Ovary (tissue), 3 donors: ENCODE results near the gene NELL2.

Experiments
- CTCF ChIP-seq, 3 donors: fragments of 450-650 bp in 2 of 3; fragments of 200-600 bp in 1 of 3; IDR thresholded peaks; one replicate each; pipeline versions ENCODE4 v1.5.1 to v1.8.0; 2016 to 2022; ENCODE audit warnings: antibody characterized with exemption in 3 of 3, mild to moderate bottlenecking in 1 of 3
- POLR2A ChIP-seq: fragments of 450-650 bp; IDR thresholded peaks from one replicate; pipeline ENCODE4 v1.6.1; 2017; ENCODE audit warnings: antibody characterized with exemption, mild to moderate bottlenecking, moderate library complexity
- donor health status: DM: no; HTN: no; CAD: no.

- no peak for TF ChIP-seq CTCF (IDR thresholded peaks at IDR 0.05)
- TF ChIP-seq POLR2A: no peak
These were observed 167.9 kb downstream of the NELL2 start for GRCh38 chr12:44708218-44708617.
